NCI-H774 (cell line): ENCODE measurements around the gene ATG4B.
"Not testable (repeated sequence)": the region's sequence is repeated elsewhere in the genome, so short reads cannot be mapped to it uniquely, and the experiment has no call there.

Source experiments
- DNase-seq: peaks from one replicate; lab custom pipeline; 2025; lab: John Stamatoyannopoulos, UW

The ATG4B gene

DNA sequence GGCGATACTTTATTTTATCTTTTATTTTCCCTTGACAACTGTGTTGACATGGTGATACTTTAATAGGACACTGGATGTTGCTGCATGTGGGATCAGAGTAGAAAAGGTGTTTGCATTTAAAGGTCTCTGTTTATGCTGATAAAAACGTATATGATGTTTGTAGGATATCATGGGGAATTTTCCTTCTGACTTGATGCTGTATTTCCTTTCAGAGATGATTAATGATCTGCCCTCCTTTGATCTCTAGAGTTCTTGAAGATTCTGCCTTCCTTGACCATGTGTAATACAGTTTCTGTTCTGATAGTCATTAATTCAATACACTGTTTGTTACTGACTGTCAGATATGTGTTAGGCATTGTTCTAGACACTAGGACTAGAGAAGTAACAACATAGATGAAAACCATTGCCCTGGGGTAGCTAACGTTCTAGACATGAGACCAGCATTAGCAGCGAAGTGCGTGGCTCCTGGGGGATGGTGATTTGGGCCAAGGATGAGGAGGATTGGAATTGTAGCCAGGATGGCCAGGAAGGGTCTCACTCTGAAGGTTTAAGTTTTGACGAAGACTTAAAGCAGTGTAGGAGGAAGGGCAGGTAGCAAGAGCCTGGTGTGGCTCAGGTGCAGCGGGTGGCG is 2.8 kb downstream of the ATG4B start:
- no peak for DNase-seq

DNA sequence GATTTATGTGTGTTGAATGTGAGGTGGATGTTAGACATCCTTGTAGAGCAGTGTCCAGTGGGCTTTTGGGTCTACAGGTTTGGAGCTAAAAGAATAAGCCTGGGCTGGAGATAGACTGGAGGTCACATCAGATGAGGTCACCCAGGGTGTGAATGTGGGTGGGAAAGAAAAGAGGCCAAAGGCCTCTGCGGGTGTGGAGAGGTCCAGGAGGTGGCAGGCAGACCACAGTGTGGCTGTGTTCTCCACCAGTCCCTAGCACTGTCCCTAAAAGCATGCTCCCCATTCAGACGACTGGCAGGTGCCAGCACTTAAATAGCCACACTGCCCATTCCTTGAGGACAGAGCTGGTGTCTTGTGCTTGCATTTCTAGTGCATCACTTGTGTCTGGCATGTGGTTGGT is 4.1 kb downstream of the ATG4B start:
- no peak for DNase-seq

DNA sequence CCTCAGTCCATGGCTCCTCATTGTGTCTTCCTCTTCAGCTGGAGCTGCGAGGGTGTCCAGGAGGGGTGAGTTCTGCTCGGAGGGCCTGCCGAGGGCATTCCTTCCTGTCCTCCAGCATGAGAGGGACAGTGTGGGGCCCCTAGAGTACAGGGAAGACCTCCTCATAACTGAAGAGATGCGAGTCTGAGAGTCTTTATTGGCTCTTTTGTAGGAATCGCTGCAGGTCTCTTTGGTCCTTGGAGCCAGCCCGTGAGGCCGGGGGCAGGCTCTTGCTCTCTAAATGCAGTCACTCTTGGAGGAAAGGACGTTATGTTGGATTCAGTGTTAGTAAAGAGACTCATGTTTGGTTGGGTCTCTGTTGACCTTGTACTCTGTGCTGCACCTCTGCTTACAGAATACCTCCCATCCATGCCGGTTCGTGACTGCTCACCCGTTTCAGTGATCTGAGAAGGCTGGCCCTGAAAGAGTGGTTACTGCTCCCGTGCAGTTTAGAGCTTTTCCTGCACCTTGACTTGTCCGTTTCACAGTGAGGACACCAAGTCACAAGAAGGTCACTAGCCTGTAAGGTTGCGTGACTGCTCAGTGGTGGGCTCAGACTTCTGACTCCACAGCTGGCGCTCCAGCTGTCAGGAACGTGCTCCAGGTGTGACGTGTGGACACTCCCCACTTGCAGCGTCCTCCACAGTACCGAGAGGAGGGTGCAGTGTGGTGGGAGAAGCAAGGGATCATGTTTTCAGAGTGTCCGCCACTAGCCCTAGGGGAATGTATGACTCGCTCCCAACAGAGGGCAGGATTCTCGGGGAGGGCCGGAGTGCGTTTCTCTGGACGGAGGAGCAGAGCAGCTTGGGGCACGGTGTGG is 7.8 kb downstream of the ATG4B start:
- DNase-seq, result no peak

DNA sequence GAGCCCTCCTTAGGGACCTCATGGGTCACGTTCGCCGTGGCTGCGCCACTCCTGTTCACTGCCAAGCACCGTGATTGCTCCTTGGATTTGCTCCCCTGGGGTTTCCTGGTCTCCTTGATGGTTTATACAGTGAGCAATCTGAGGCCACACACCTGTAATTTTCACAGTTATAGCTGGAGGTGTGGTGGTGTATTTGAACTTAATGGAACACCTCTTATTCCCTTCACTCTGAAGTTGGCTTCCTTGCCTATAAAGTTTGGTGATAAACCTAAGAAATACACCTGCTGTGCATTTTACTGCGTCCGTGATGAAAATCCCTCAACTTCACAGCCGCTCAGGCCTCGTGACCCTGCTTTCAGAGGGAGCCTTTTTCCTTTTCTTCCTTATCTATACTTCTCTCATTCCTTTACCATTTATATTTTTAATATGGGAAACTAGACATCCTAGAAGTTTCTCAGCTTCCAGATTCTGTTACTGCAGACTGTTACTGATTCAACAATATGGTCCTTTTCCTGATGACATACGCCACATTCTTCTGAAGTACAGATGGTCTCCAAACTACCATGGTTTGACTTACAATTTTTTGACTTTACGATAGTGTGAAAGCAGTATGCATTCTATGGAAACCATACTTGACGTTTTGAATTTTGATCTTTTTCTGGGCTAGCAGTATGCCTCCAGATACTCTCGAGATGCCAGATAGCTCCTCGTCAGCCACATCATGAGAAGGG is 8.6 kb downstream of the ATG4B start:
- DNase-seq, result no peak

DNA sequence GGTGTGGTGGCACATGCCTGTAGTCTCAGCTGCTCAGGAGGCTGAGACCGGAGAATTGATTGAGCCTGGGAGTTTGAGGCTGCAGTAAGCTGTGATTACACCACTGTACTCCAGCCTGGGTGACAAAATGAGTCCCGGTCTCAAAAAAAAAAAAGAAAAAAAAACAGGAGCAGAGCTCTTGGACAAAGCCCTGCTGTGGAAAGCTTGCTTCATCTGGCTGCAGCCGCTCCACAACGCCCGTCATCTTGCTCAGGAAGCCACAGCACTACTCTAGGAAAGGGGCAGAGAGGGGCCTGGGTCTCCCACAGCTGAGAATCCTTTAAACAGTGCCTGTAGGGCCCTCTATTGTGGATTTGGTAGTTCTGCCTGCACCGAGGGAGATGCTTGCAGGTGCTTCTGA is 11.0 kb downstream of the ATG4B start:
- DNase-seq, result no peak

DNA sequence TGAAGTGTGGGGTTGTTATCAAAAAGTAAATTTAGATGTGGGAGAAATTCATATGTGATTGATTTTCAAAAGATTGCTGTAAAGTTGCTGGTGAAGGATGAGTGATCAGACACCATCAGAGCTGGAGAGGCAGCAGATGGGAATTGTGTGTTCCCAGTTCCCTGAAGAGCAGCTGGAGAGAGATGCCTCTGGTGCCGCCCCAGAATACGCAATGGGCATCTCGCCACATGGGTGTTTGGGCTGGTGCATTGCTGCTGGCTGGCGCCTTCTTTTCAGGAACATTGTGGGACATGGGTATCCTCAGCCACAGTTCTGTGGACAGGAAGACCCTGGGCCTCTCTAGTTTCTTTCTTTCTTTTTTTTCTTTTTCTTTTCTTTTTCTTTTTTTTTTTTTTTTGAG is 11.9 kb downstream of the ATG4B start:
- DNase-seq, result no peak

DNA sequence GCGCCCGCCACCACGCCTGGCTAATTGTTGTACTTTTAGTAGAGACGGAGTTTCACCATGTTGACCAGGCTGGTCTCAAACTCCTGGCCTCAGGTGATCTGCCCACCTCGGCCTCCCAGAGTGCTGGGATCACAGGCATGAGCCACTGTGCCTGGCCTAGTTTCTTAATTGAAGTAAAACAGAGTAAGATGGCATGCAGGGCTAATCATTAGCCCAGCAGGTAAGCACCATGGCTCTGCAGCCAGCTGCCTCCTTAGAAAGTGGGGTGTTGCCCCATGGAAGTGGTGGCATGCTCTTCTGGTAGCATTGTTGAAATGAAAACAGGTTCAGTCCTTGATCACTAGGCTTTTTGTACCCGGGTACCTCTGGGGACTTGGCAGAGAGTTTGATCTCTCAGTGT is 12.4 kb downstream of the ATG4B start:
- DNase-seq, result no peak

DNA sequence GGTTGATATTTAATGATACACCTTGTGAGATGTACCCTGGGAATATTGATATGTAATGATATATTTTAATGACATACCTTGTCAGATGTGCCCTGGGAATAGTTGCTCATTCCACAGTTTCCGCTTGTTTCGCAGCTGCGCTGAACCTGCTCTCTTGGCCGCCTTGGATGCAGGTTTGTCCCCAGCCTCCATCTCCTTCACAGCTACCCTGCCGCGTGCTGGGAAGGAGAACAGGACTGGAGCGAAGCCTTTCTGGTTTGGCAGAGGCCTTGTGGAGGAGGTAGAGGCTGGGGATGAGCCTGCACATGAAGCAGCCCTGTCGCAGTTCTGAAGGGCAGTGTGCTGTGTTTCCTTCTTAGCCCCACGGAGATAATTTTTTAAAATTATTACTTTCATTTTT is 14.6 kb downstream of the ATG4B start:
- DNase-seq, result no peak

DNA sequence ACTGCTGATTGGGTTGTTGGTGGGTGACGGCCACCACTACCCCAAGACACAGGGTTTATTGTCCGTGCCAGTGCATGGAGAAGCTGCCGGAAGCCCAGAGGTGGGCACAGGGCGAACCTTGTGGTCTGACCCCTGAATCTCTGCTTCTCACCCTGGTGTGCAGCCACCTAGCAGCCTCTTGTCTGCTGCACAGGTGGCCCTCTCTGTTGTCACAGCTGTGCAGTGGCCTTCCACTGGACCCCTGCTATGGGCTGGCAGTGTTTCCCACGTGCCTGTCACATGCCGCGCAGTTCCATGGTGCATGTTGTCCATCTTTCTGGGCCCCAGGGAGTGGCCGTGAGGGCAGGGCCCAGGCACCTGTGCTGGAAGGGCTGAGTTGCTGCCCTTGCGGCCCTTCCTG is 15.2 kb downstream of the ATG4B start:
- no peak for DNase-seq

DNA sequence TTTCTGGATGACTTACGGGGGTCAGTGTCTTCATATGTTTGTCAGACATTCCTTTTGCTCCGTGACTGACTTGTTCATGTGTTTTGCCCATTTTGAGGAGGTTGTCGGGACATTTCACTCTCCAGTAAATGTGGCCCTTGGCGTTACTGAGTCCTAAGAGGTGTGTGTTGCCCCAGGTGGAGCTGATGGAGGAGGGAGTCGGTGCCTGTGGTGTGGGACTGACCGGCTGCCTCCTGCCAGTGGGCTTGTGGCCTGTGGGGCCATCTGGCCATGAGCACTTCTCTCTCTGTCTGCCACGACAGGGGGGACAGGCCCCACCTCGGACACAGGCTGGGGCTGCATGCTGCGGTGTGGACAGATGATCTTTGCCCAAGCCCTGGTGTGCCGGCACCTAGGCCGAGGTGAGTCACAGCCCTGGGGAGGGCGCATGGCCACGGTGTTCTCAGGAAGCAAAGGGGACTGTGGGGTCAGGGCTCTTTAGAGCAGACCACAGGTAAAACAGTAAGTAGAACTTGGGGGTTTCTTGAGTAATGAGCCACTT is 15.8 kb downstream of the ATG4B start:
- no peak for DNase-seq

DNA sequence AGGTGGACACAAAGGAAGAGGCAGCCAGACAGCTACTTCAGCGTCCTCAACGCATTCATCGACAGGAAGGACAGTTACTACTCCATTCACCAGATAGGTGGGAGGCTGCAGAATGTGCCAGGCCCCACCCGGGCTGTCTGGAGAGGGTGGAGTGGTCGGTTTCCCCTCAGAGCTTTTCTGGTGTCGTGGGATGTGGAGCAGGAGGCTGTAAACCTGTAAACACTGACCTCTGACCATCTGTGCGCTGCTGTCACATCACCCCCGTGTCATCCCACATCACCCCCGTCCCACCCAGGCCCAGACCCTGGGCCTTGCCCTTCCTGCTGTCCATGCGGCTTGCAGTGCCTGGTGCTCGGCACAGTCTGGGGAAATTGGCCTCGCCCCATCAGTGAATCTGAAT is 17.1 kb downstream of the ATG4B start:
- no peak for DNase-seq

DNA sequence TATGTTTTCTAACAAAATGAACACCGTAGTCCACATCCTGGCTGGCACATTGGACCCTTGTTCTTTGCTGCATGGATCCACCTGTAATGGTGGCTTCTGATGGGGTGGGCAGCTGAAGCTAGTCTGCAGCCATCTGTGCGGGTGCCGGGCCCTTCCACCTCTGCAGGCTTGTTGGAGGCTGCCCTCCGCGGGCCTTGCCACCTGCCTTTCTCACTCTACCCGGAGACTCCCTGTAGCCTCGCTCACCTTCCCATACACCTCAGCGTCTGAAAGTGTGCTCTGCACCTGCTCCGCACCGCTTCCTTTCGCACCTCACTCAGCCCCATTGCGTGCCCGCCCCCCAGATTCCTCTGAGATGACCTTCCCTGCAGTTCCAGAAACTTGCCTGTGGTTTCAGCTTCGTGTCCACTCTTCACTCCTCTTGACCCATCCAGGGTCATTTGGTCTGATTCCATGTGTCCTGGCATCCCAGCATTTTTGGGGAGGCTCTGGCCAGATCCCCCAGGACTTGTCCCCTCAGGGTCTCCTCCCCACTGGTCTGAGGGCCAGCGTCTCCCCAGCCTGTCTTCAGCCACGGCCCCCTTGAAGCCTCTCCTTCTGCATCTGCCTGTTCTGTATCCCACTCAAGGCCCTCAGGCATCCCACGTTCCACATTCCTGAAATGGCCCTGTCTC is 18.2 kb downstream of the ATG4B start:
- DNase-seq, result no peak

DNA sequence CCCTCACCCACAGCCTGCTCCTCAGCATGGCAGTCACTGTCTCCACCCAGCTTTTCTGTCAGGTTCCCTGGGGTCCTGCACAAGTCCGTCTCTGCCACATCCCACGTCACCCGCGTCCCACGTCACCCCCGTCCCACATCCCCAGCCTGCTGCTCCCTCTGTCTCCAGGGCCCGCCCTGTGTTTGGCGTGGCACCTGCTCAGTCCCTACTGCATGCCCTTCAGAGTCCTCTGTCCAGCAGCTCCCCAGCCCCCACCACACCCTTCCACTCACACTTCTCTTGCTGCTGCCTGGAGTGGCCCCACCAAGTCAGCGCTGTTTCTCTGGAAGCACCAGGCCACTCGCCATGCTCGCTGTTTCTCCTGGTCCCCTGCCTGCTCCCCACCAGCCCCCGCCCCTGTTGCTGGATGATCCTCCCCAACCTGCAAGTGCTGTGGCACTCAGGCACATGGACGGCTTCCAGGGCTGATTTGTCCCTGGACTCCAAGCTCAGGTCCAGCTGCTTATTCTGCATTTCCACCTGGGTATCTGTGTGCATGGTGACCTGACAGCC is 18.8 kb downstream of the ATG4B start:
- DNase-seq, result no peak

DNA sequence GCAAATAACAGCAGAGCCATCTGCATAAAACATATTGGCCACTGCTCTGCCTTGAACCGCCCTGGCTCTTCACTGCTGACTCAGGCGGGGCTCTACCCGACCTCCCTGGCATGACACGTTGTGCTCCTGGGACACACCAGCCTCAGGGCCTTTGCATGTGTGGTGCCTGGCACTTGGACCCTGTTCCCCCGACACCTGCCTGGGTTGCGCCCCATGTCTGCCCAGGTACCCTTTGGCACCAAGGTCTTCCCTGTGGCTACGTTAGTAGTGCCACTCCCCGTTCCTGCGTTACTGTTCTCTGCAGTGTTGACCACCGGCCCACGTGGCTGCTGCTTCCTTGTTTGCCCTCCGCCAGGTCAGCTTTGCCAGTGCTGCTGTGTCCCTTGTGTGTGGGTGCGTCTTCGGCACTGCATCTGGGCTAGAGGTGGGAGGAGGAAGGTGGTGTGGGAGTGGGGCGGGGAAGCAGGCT is 20.3 kb downstream of the ATG4B start:
- DNase-seq, result no peak

DNA sequence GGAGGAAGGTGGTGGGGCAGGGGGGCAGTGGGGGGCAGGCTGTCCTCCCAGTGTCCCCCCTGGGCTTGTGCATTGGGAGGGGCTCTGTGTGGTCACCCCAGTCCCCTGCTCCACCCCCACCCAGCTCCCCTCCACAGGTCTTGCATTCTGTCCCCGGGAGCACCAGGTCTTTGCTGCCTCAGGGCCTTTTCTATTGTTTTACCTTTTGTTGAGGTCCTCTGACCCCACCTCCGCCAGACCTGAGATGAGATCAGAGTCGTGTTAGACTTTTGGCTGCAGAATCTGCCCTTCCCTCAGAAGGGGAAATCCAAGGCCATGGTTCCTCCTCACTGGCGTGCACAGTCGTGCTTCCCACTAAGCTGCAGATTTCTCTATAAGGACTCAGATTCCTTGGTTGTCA is 20.8 kb downstream of the ATG4B start:
- DNase-seq, result no peak

DNA sequence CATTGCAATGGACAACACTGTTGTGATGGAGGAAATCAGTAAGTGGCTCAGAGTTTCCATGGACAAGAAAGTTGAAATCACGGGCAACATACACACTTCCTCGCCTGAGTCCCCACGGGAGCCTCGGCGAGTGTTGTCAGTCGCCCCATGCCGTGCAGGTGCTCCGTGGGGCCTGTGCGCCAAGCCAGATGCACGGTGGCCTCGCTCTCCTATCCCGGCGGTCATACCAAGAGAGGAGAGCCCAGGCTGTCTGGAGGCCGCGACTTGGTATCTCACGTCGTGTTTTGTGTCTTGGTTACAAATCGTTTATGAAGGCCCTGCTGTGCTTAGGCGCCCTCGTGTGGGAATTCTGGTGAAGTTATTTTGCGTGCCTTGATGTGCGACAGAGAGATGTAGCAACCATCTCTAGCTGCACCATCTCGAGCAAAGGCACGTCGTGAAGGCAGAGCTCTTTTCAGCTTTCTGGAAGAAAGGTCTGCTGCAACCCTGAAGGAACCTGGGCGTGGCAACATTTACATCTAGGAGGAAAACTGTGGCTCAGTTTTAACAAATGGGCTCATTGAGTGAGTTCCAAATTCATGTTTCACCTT is 21.8 kb downstream of the ATG4B start:
- DNase-seq, result peak; percentile 31

DNA sequence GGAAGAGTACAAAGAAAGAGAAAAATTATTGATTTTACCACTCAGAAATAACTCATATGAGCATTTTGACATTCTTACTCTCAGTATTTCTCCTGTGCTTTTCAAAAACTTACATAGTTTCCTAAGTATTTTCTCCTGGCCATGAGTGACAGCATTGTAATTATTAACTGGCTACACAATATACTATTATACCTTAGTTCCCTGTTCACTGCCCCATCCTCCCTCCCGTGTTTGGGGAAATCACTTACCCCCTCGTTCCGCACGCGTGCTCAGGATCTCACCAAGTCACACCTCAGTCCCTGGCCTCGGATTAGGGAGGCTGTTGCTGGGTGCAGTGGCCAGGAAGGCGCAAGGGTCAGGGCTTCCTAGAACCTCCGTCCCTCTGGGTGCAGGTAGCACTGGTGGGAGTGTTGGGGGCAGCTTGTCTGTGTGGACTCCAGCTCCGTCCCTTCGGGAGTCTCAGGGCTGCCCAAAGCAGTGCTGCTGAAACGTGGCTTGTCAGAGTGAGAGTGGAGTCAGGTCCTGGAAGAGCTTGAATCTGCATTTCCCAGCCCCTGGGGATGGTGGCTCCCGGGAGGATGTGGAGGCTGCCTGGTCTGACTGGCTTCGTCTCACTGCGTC is 23.2 kb downstream of the ATG4B start:
- no peak for DNase-seq

DNA sequence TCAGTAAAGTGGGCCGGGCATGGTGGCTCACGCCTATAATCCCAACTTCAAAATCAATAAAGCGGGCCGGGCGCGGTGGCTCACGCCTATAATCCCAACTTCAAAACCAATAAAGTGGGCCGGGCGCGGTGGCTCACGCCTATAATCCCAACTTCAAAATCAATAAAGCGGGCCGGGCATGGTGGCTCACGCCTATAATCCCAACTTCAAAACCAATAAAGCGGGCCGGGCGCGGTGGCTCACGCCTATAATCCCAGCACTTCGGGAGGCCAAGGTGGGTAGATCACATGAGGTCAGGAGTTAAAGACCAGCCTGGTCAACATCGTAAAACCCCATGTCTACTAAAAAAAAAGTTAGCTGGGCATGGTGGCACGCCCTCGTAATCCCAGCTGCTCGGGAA is 25.2 kb downstream of the ATG4B start:
- not testable (repeated sequence) for DNase-seq

DNA sequence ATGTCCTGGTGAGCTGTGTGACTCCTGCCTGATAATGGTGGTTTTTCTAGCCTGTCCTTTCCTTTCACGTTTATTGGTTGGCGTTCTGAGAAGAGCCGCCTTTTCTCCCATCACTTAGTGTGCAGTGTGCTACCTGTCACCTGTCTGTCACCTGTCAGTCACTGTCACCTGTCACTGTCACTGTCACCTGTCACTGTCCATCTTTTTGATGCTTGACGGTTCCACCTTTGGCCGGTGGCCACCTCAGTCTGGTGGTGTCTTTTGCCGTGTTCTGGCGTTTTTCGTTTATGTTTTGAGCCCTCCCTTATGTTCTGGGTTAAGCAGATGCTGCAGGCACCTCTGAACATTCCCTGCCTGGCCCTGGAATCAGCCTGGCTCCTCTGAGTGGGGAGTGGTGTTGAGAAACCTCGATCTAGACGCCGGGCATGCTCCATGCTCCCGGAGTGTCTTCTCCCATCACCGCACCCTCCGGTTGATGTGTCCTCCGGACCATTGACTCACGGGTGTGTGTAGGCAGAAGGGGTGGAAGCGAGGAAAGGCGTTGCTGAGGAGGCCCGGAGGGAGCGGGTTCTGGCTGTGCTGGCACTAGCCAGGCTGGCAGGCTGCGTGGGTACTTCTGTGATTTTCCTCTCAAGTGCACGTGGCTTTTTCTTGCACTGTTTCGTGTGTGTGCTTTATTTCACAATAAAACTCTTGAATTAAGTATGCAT is 28.4 kb downstream of the ATG4B start:
- DNase-seq, result no peak
